Osteoblast (primary cell): ENCODE results near the gene MUCL3. TPM values are rescaled to one million over a fixed set of nuclear protein-coding genes. Genes with fewer than 3 reads are reported as not detected.
A peak's percentile ranks its signal among the peaks of the same experiment; 100 is the strongest.
"Not testable (repeated sequence)": the region's sequence is repeated elsewhere in the genome, so short reads cannot be mapped to it uniquely, and the experiment has no call there.

Source experiments
- DNase-seq: peaks from one replicate; pipeline ENCODE4 v3.0.0; 2011; ENCODE audit warnings: low spot score, mixed read lengths; ENCODE audit not compliant: insufficient read length; ENCODE audit errors: missing footprints
- H2AFZ ChIP-seq: 2 replicates; pipeline ENCODE4 v1.6.0; 2011; ENCODE audit warnings: mild to moderate bottlenecking, low read length
- H3K27ac ChIP-seq: 2 replicates; pipeline ENCODE4 v1.5.1; 2011; ENCODE audit warnings: mild to moderate bottlenecking, low read depth, low read length, moderate library complexity
- H3K27me3 ChIP-seq: 2 replicates; pipeline ENCODE4 v1.6.0; 2012; ENCODE audit warnings: mild to moderate bottlenecking, control low read depth, inconsistent platforms, low read length, moderate library complexity; ENCODE audit not compliant: insufficient read depth
- H3K36me3 ChIP-seq: 2 replicates; pipeline ENCODE4 v1.5.1; 2011; ENCODE audit warnings: mild to moderate bottlenecking, low read length, control low read depth, moderate library complexity; ENCODE audit not compliant: insufficient read depth
- H3K4me1 ChIP-seq: 2 replicates; pipeline ENCODE4 v1.5.1; 2011; ENCODE audit warnings: mild to moderate bottlenecking, low read length, control low read depth, moderate library complexity; ENCODE audit not compliant: insufficient read depth
- H3K4me2 ChIP-seq: 2 replicates; pipeline ENCODE4 v1.6.0; 2011; ENCODE audit warnings: mild to moderate bottlenecking, low read length; ENCODE audit not compliant: insufficient read depth
- H3K4me3 ChIP-seq: fragments of 200-600 bp; sonication (generic); 3 replicates; pipeline ENCODE4 v1.5.1; 2012; ENCODE audit warnings: mild to moderate bottlenecking, low read length, inconsistent platforms; ENCODE audit not compliant: insufficient read depth
- H3K79me2 ChIP-seq: 2 replicates; pipeline ENCODE4 v1.6.0; 2012; ENCODE audit warnings: mild to moderate bottlenecking, low read length, control low read depth, inconsistent platforms; ENCODE audit not compliant: insufficient read depth
- H3K9me3 ChIP-seq: 2 replicates; pipeline ENCODE4 v1.5.1; 2011; ENCODE audit warnings: low read depth, low read length, control low read depth
- H4K20me1 ChIP-seq: 2 replicates; pipeline ENCODE4 v1.6.0; 2012; ENCODE audit warnings: mild to moderate bottlenecking, low read length, control low read depth; ENCODE audit not compliant: insufficient read depth
- CTCF ChIP-seq: IDR thresholded peaks from 2 replicates; pipeline ENCODE4 v1.5.1; 2011; ENCODE audit warnings: mild to moderate bottlenecking, low read depth, low read length, moderate library complexity; ENCODE audit errors: extremely low read depth
- total RNA-seq: library from RNA; depleted of rRNA; stranded (reverse); fragments of >200 nt; gene quantifications from 2 replicates; pipeline ENCODE4 v1.2.3, GENCODE V29; 2012

MUCL3 gene
- total RNA-seq, 1 donor, result not detected

GRCh38 chr6:30900863-30901417 is 39.8 kb upstream of the MUCL3 start:
- Histone ChIP-seq H3K36me3 (peaks cover 13% of the 10 kb centered on the region), H3K79me2 (no peaks in the 10 kb centered on the region), H3K27ac (no peak overlapping the region), H3K4me3 (no peak overlapping the region), H3K4me1 (no peaks in the 10 kb centered on the region), H3K4me2 (no peak overlapping the region), H4K20me1 (no peaks in the 10 kb centered on the region), H2AFZ (no peak overlapping the region), H3K9me3 (no peaks in the 10 kb centered on the region), H3K27me3 (no peaks in the 10 kb centered on the region)
- peak; percentile 35 for DNase-seq
- TF ChIP-seq CTCF, result no peak

GRCh38 chr6:30901436-30901835 is 39.3 kb upstream of the MUCL3 start:
- H3K9me3 ChIP-seq, result no peaks in the 10 kb centered on the region
- H3K36me3 ChIP-seq, result peaks cover 13% of the 10 kb centered on the region
- no peaks in the 10 kb centered on the region for H3K27me3 ChIP-seq

GRCh38 chr6:30902196-30902595 is 38.6 kb upstream of the MUCL3 start:
- H3K9me3 ChIP-seq, H3K4me1 ChIP-seq, H3K27me3 ChIP-seq, H3K4me2 ChIP-seq, DNase-seq, H3K4me3 ChIP-seq, H3K27ac ChIP-seq, H3K79me2 ChIP-seq, H4K20me1 ChIP-seq, H2AFZ ChIP-seq: not testable (repeated sequence)
- peaks cover 13% of the 10 kb centered on the region for H3K36me3 ChIP-seq

More at GRCh38 chr6:30901436-30901835, 39.3 kb upstream of the MUCL3 start:
- Histone ChIP-seq H3K27ac (no peak overlapping the region), H3K4me1 (no peaks in the 10 kb centered on the region), H3K4me3 (no peak overlapping the region), H4K20me1 (no peaks in the 10 kb centered on the region), H3K79me2 (no peaks in the 10 kb centered on the region), H3K4me2 (no peak overlapping the region), H2AFZ (no peak overlapping the region)
- DNase-seq, result no peak
- no peak for TF ChIP-seq CTCF

- Histone ChIP-seq H4K20me1 (no peaks in the 10 kb centered on the region), H3K27ac (no peak overlapping the region), H3K36me3 (peaks cover 13% of the 10 kb centered on the region), H3K4me2 (no peak overlapping the region), H2AFZ (no peak overlapping the region), H3K9me3 (no peaks in the 10 kb centered on the region), H3K4me3 (no peak overlapping the region), H3K79me2 (no peaks in the 10 kb centered on the region), H3K27me3 (no peaks in the 10 kb centered on the region), H3K4me1 (no peaks in the 10 kb centered on the region)
- TF ChIP-seq CTCF, result no peak
- no peak for DNase-seq
These were observed 38.1 kb upstream of the MUCL3 start for GRCh38 chr6:30902709-30903108.
